Mesothelial cell of epicardium (in vitro differentiated cells): ENCODE data around the gene CDH13. TPM values are rescaled to one million over a fixed set of nuclear protein-coding genes. Genes with fewer than 3 reads are reported as not detected.

Experiments
- DNase-seq, 2 experiments: peaks; one replicate each; pipeline ENCODE4 v3.0.0; 2021; ENCODE audit warnings: low spot score in 2 of 2; ENCODE audit not compliant: unreplicated experiment in 2 of 2
- H3K27ac Mint-ChIP-seq: 2 replicates; pipeline ENCODE4 v1.8.0; 2021; ENCODE audit warnings: mixed read lengths
- H3K27me3 Mint-ChIP-seq: 2 replicates; pipeline ENCODE4 v1.8.0; 2021; ENCODE audit warnings: low read depth, mixed read lengths
- H3K36me3 Mint-ChIP-seq: 2 replicates; pipeline ENCODE4 v1.8.0; 2021; ENCODE audit warnings: mixed read lengths
- H3K4me1 Mint-ChIP-seq: 2 replicates; pipeline ENCODE4 v1.8.0; 2021; ENCODE audit warnings: mixed read lengths
- H3K4me3 Mint-ChIP-seq: 2 replicates; pipeline ENCODE4 v1.8.0; 2021; ENCODE audit warnings: mild to moderate bottlenecking, moderate library complexity, mixed read lengths
- H3K9me3 Mint-ChIP-seq: 2 replicates; pipeline ENCODE4 v1.8.0; 2021; ENCODE audit warnings: mixed read lengths
- CTCF ChIP-seq: fragments of 200-600 bp; sonication (generic); IDR thresholded peaks from one replicate; pipeline ENCODE4 v1.5.0; 2021; ENCODE audit warnings: antibody characterized with exemption; ENCODE audit not compliant: unreplicated experiment
- total RNA-seq: library from RNA; stranded (reverse); gene quantifications from 3 replicates; pipeline ENCODE4 v1.2.1, GENCODE V29; 2021

The CDH13 gene
- total RNA-seq, 1 donor from 2014 or later, result 0.80 TPM

GRCh38 chr16:83626676-83627075 is 999.9 kb downstream of the CDH13 start:
- no peaks in the 10 kb centered on the region for H3K9me3 Mint-ChIP-seq
- H3K36me3 Mint-ChIP-seq, result no peaks in the 10 kb centered on the region
- peaks cover 16% of the 10 kb centered on the region for H3K27me3 Mint-ChIP-seq
- no peak overlapping the region for H3K4me3 Mint-ChIP-seq
- no peaks in the 10 kb centered on the region for H3K4me1 Mint-ChIP-seq
- H3K27ac Mint-ChIP-seq, result no peak overlapping the region
- no peak for TF ChIP-seq CTCF
- DNase-seq, result no peak

DNA sequence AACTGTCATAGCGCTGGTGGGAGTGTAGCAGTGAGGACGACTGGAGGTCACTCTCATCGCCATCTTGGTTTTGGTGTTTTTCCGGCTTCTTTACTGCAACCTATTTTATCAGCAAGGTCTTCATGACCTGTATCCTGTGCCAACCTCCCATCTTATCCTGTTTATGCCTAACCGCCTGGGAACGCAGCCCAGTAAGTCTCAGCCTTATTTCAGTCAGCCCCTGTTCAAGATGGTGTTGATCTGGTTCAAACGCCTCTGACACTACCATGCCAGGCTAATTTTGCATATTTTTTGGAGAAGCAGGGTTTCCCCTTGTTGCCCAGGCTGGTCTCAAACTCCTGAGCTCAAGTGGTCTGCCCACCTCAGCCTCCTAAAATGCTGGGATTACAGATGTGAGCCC is 1001.2 kb downstream of the CDH13 start:
- Mint-ChIP-seq H3K4me1 (no peaks in the 10 kb centered on the region), H3K9me3 (no peaks in the 10 kb centered on the region), H3K27ac (no peak overlapping the region), H3K36me3 (no peaks in the 10 kb centered on the region), H3K27me3 (peaks cover 13% of the 10 kb centered on the region), H3K4me3 (no peak overlapping the region)
- no peak for TF ChIP-seq CTCF
- no peak for DNase-seq

GRCh38 chr16:83629426-83629825 is 1002.7 kb downstream of the CDH13 start:
- H3K9me3 Mint-ChIP-seq, result no peaks in the 10 kb centered on the region
- H3K27me3 Mint-ChIP-seq, result peaks cover 10% of the 10 kb centered on the region
- no peaks in the 10 kb centered on the region for H3K4me1 Mint-ChIP-seq

GRCh38 chr16:83629836-83630235 is 1003.1 kb downstream of the CDH13 start:
- Mint-ChIP-seq H3K4me3 (no peak overlapping the region), H3K27me3 (peaks cover 8% of the 10 kb centered on the region), H3K27ac (no peak overlapping the region), H3K9me3 (no peaks in the 10 kb centered on the region), H3K4me1 (no peaks in the 10 kb centered on the region), H3K36me3 (no peaks in the 10 kb centered on the region)
- no peak for TF ChIP-seq CTCF
- no peak for DNase-seq

More at GRCh38 chr16:83629426-83629825, 1002.7 kb downstream of the CDH13 start:
- no peak for TF ChIP-seq CTCF
- no peaks in the 10 kb centered on the region for H3K36me3 Mint-ChIP-seq
- H3K4me3 Mint-ChIP-seq, result no peak overlapping the region
- H3K27ac Mint-ChIP-seq, result no peak overlapping the region
- DNase-seq, result no peak

GRCh38 chr16:83630979-83631378 is 1004.2 kb downstream of the CDH13 start:
- H3K27me3 Mint-ChIP-seq, result peaks cover 8% of the 10 kb centered on the region
- no peaks in the 10 kb centered on the region for H3K4me1 Mint-ChIP-seq
- no peak for DNase-seq
- no peaks in the 10 kb centered on the region for H3K9me3 Mint-ChIP-seq
- no peaks in the 10 kb centered on the region for H3K36me3 Mint-ChIP-seq
- H3K27ac Mint-ChIP-seq, result no peak overlapping the region
- TF ChIP-seq CTCF, result no peak
- H3K4me3 Mint-ChIP-seq, result no peak overlapping the region

DNA sequence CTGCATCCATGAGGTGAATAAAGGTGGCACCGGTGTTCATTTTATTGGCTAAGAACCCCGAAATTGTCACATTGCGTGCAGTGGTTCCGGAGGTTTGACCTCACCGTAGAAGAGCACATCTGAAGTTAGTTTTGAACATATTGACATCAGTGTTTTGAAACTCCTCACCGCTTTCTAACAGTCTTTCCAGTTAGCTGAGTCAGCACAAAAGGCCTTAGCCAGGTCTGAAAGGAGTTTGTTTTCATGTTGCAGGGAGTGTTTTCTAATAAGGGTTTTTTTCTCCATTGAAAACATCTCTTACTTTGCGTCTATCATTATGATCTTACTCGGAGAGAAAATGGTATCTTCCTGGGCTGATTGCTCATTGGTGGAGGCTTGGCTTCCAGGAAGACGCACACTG is 1006.5 kb downstream of the CDH13 start:
- peaks cover 8% of the 10 kb centered on the region for H3K27me3 Mint-ChIP-seq
- TF ChIP-seq CTCF, result no peak
- no peak overlapping the region for H3K4me3 Mint-ChIP-seq
- H3K9me3 Mint-ChIP-seq, result no peaks in the 10 kb centered on the region
- no peaks in the 10 kb centered on the region for H3K36me3 Mint-ChIP-seq
- H3K4me1 Mint-ChIP-seq, result no peaks in the 10 kb centered on the region
- H3K27ac Mint-ChIP-seq, result no peak overlapping the region
- no peak for DNase-seq
